ENCODE data around the gene HMOX1.

GRCh38 chr22:35441489-35442100, 60.7 kb downstream of the HMOX1 start:
- no peak for TF ChIP-seq CTCF (IDR thresholded peaks at IDR 0.05)
- no peak for TF ChIP-seq POLR2AphosphoS5 (IDR thresholded peaks at IDR 0.05)

All from upper lobe of left lung (tissue), 4 donors.